NT2/D1 (cell line): ENCODE results near the gene HOXA5.

Experiments
- SUZ12 ChIP-seq: IDR thresholded peaks from 2 replicates; pipeline ENCODE4 v1.6.1; 2011; ENCODE audit not compliant: insufficient read length, insufficient read depth; ENCODE audit errors: extremely low read depth
- YY1 ChIP-seq: IDR thresholded peaks from 2 replicates; pipeline ENCODE4 v1.6.1; 2011; ENCODE audit not compliant: insufficient read length, insufficient read depth
- ZNF274 ChIP-seq: IDR thresholded peaks from 2 replicates; pipeline ENCODE4 v1.6.1; 2011; ENCODE audit warnings: mild to moderate bottlenecking, low read depth, low read length

DNA sequence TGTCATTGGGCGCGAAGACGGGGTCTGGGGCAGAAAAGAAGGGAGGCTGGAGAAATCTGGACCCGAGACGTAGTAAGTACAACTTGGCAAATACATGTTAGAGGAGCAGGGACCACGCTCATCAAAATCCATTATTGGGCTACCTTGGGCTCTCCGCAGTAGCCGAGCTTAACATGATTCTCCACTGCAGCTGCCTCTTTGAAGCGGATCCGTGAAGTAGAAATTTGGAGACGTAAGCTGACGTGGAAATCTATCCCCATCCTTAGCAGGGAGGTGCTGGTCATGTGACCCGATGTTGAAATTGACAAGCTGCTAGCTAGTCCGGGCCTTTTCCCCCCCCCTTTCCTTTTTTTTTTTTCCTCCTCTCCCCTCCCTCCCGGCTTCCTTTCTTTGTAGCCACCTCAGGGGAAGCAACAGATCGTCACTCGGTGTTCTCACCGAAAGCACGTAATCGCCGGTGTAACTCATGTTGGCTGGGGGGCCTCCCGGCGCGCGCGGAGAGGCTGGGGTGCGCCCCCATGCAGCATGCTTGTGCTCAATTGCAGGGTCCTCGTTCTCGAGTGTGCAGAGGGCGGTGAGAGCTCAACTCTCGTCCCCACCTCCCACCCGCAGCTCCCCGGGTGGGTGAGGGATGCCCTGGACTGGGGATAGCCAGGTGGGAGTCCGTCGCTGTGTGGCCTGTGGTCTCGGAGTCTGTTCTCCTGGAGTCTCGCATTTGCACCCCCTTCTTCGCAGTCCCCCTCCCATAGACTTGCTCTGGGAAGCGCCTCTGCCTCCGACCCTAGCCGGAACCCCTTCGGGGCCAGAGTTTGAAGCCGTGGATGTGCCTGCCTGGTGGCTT lies 41.8 kb upstream of the HOXA5 start, which contains the start of gene HOXA11:
- TF ChIP-seq YY1 (no peak), ZNF274 (no peak), SUZ12 (peak; percentile 0)
